GM23248 (cell line): Measurements from ENCODE around the gene BBLN. TPM values are rescaled to one million over a fixed set of nuclear protein-coding genes. Genes with fewer than 3 reads are reported as not detected.

Experiments used
- DNase-seq: peaks from one replicate; pipeline ENCODE4 v3.0.0-alpha.2; 2015
- H2AFZ ChIP-seq: fragments of 200-600 bp; sonication (generic); 2 replicates; pipeline ENCODE4 v1.6.1; 2016; ENCODE audit warnings: antibody characterized with exemption
- H3F3A ChIP-seq: fragments of 200-600 bp; sonication (generic); 2 replicates; pipeline ENCODE4 v1.6.1; 2016; ENCODE audit warnings: mild to moderate bottlenecking, antibody characterized with exemption, mixed run types; ENCODE audit not compliant: insufficient read depth
- H3K27ac ChIP-seq: fragments of 200-600 bp; sonication (generic); 2 replicates; pipeline ENCODE4 v1.5.1; 2016; ENCODE audit warnings: mild to moderate bottlenecking
- H3K27me3 ChIP-seq: fragments of 200-600 bp; sonication (generic); replicated peaks from 2 replicates; pipeline ENCODE4 v1.6.1; 2016; ENCODE audit warnings: mild to moderate bottlenecking; ENCODE audit not compliant: insufficient read depth
- H3K36me3 ChIP-seq: fragments of 200-600 bp; sonication (generic); 2 replicates; pipeline ENCODE4 v1.6.1; 2016; ENCODE audit warnings: low read depth, mild to moderate bottlenecking
- H3K4me1 ChIP-seq: fragments of 200-600 bp; sonication (generic); 2 replicates; pipeline ENCODE4 v1.6.1; 2016; ENCODE audit warnings: mild to moderate bottlenecking; ENCODE audit not compliant: insufficient read depth
- H3K4me2 ChIP-seq: fragments of 200-600 bp; sonication (generic); one replicate; pipeline ENCODE4 v1.6.1; 2016; ENCODE audit warnings: mild to moderate bottlenecking; ENCODE audit not compliant: unreplicated experiment
- H3K4me3 ChIP-seq: fragments of 200-600 bp; sonication (generic); 2 replicates; pipeline ENCODE4 v1.5.1; 2016; ENCODE audit warnings: mild to moderate bottlenecking
- H3K79me2 ChIP-seq: fragments of 200-600 bp; sonication (generic); 2 replicates; pipeline ENCODE4 v1.6.1; 2016; ENCODE audit warnings: mild to moderate bottlenecking; ENCODE audit not compliant: insufficient read depth
- H3K9ac ChIP-seq: fragments of 200-600 bp; sonication (generic); 2 replicates; pipeline ENCODE4 v1.6.1; 2016; ENCODE audit warnings: mild to moderate bottlenecking
- H3K9me2 ChIP-seq: fragments of 200-600 bp; sonication (generic); 2 replicates; pipeline ENCODE4 v1.6.1; 2016; ENCODE audit warnings: mixed run types, mild to moderate bottlenecking, moderate library complexity; ENCODE audit not compliant: insufficient read depth
- H3K9me3 ChIP-seq: fragments of 200-600 bp; sonication (generic); one replicate; pipeline ENCODE4 v1.6.1; 2017; ENCODE audit warnings: low read depth
- H4K20me1 ChIP-seq: fragments of 200-600 bp; sonication (generic); 2 replicates; pipeline ENCODE4 v1.6.0; 2016; ENCODE audit not compliant: insufficient read depth
- EZH2 ChIP-seq: fragments of 200-600 bp; sonication (generic); IDR thresholded peaks from 2 replicates; pipeline ENCODE4 v1.6.1; 2018; ENCODE audit warnings: antibody characterized with exemption, mild to moderate bottlenecking; ENCODE audit not compliant: insufficient read depth, poor library complexity, severe bottlenecking
- EZH2phosphoT487 ChIP-seq: fragments of 200-600 bp; sonication (generic); IDR thresholded peaks from 2 replicates; pipeline ENCODE4 v1.6.1; 2018; ENCODE audit warnings: antibody characterized with exemption, moderate library complexity, mild to moderate bottlenecking, low read depth; ENCODE audit not compliant: insufficient read depth
- WGBS, 2 experiments: methylation state at CpG; one replicate each; pipeline ENCODE4 v1.1.6; 2015 to 2017; ENCODE audit warnings: low lambda C conversion rate in 2 of 2, low coverage in 1 of 2; ENCODE audit errors: missing lambda C conversion rate in 2 of 2; 5-methylcytosine and 5-hydroxymethylcytosine counted together
- in situ Hi-C: fragments of 300-500 bp; cut with MboI; formaldehyde crosslinking; loops from 2 replicates; pipeline ENCODE4 v1.15.0; 2020
- polyA plus RNA-seq: library from polyadenylated mRNA; unstranded; fragments of >200 nt; fragmentation: Nextera tagmentation; extraction: Ambion mirVana; gene quantifications from 2 replicates; pipeline ENCODE4 v1.2.1, GENCODE V29; 2016
- total RNA-seq: library from RNA; depleted of rRNA; stranded (reverse); fragments of >200 nt; shearing (Covaris generic); gene quantifications from 2 replicates; pipeline ENCODE4 v1.2.3, GENCODE V29; 2014

BBLN gene
- total and polyA plus RNA-seq, 2 experiments from 2014 or later: 137 to 315 TPM

GRCh38 chr9:128121924-128122808 is 37.9 kb upstream of the BBLN start:
- H3K4me3 ChIP-seq: no peak overlapping the region
- H3K4me1 ChIP-seq: peaks cover 9% of the 10 kb centered on the region; the same call in 1 of the 2 replicates
- H3K79me2 ChIP-seq: peaks cover 27% of the 10 kb centered on the region
- no peak overlapping the region for H3K9ac ChIP-seq
- WGBS, 2 experiments: 87 to 91% methylated on average over 25 to 27 of the region's 27 CpGs
- in situ Hi-C loops: no loop called here
- H3F3A ChIP-seq: no peaks in the 10 kb centered on the region
- TF ChIP-seq EZH2phosphoT487 (no peak), EZH2 (no peak)
- H3K36me3 ChIP-seq: no peaks in the 10 kb centered on the region
- H3K27ac ChIP-seq: no peak overlapping the region
- H3K4me2 ChIP-seq: no peak overlapping the region
- H3K9me3 ChIP-seq: no peaks in the 10 kb centered on the region
- no peak overlapping the region for H2AFZ ChIP-seq
- no peaks in the 10 kb centered on the region for H3K9me2 ChIP-seq
- no peak for DNase-seq
- no peaks in the 10 kb centered on the region; the same call in 1 of the 2 replicates for H4K20me1 ChIP-seq
- no peaks in the 10 kb centered on the region for H3K27me3 ChIP-seq

GRCh38 chr9:128122809-128123175 is 37.3 kb upstream of the BBLN start:
- Histone ChIP-seq H3K27me3 (no peaks in the 10 kb centered on the region), H3K79me2 (peaks cover 29% of the 10 kb centered on the region), H3K9me2 (no peaks in the 10 kb centered on the region), H3F3A (no peaks in the 10 kb centered on the region), H3K27ac (no peak overlapping the region), H4K20me1 (no peaks in the 10 kb centered on the region; the same call in 1 of the 2 replicates), H3K9ac (no peak overlapping the region), H3K4me3 (no peak overlapping the region), H3K4me2 (no peak overlapping the region), H3K36me3 (no peaks in the 10 kb centered on the region), H3K9me3 (no peaks in the 10 kb centered on the region), H3K4me1 (peaks cover 9% of the 10 kb centered on the region; the same call in 1 of the 2 replicates), H2AFZ (no peak overlapping the region)
- TF ChIP-seq EZH2 (no peak), EZH2phosphoT487 (no peak)
- WGBS, 2 experiments: 96 to 97% methylated on average over 23 of the region's 24 CpGs
- in situ Hi-C loops: no loop called here
- DNase-seq: no peak

GRCh38 chr9:128123451-128124080 is 36.5 kb upstream of the BBLN start:
- Histone ChIP-seq H3K9me3 (no peaks in the 10 kb centered on the region), H3K4me2 (no peak overlapping the region), H3K4me3 (no peak overlapping the region), H3F3A (no peaks in the 10 kb centered on the region), H3K27ac (no peak overlapping the region), H3K9me2 (no peaks in the 10 kb centered on the region), H3K4me1 (peaks cover 9% of the 10 kb centered on the region; the same call in 1 of the 2 replicates), H2AFZ (no peak overlapping the region), H3K36me3 (no peaks in the 10 kb centered on the region), H3K79me2 (peaks cover 29% of the 10 kb centered on the region), H4K20me1 (no peaks in the 10 kb centered on the region; the same call in 1 of the 2 replicates), H3K9ac (no peak overlapping the region), H3K27me3 (no peaks in the 10 kb centered on the region)
- no peak for DNase-seq
- WGBS, 2 experiments: 84 to 88% methylated on average over 18 to 21 of the region's 21 CpGs
- in situ Hi-C loops: no loop called here
- TF ChIP-seq EZH2phosphoT487 (no peak), EZH2 (no peak)

- peaks cover 29% of the 10 kb centered on the region for H3K79me2 ChIP-seq
- no peak overlapping the region for H3K4me2 ChIP-seq
- no peaks in the 10 kb centered on the region; the same call in 1 of the 2 replicates for H4K20me1 ChIP-seq
- H3K27me3 ChIP-seq: no peaks in the 10 kb centered on the region
- H3K4me1 ChIP-seq: peaks cover 9% of the 10 kb centered on the region; the same call in 1 of the 2 replicates
- no peak for TF ChIP-seq EZH2phosphoT487
- TF ChIP-seq EZH2: no peak
- no peak overlapping the region for H3K4me3 ChIP-seq
- 73 to 80% methylated on average over 8 of the region's 8 CpGs for WGBS, 2 experiments
- H3K9me2 ChIP-seq: no peaks in the 10 kb centered on the region
- H3K36me3 ChIP-seq: no peaks in the 10 kb centered on the region
- in situ Hi-C loops: no loop called here
- no peaks in the 10 kb centered on the region for H3F3A ChIP-seq
- no peak overlapping the region for H3K27ac ChIP-seq
- H3K9ac ChIP-seq: no peak overlapping the region
- no peaks in the 10 kb centered on the region for H3K9me3 ChIP-seq
- no peak overlapping the region for H2AFZ ChIP-seq
- no peak for DNase-seq
Measured at GRCh38 chr9:128124451-128124850, 35.6 kb upstream of the BBLN start.
